Measurements from ENCODE around the gene BPNT1. TPM values are rescaled to one million over a fixed set of nuclear protein-coding genes. Genes with fewer than 3 reads are reported as not detected.
"Not testable (repeated sequence)": the region's sequence is repeated elsewhere in the genome, so short reads cannot be mapped to it uniquely, and the experiment has no call there.

BPNT1 gene
- total RNA-seq, 1 experiment from 2014 or later: 36.9 TPM

DNA sequence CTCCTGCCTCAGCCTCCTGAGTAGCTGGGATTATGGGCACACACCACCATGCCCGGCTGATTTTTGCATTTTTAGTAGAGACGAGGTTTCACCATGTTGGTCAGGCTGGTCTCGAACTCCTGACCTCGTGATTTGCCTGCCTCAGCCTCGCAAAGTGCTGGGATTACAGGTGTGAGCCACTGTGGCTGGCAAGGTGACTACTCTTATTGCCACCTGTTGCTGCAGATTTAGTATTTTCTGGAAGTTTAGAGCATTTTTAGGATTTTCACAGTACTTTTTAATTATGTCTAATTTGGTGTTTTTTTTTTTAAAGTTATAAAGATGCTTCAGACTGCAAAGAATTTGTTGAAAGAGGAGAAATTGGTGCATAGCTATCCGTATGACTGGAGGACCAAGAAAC lies 20.9 kb upstream of the BPNT1 start:
- peaks cover 70% of the 10 kb centered on the region for H3K36me3 ChIP-seq
- not testable (repeated sequence) for DNase-seq (ENCODE audit: low read depth in 1 of 2, low spot score in 2 of 2); H3K4me1 ChIP-seq (replicated peaks); H3K27ac ChIP-seq; H3K9me3 ChIP-seq (replicated peaks); H3K27me3 ChIP-seq (replicated peaks); H3K4me3 ChIP-seq

DNA sequence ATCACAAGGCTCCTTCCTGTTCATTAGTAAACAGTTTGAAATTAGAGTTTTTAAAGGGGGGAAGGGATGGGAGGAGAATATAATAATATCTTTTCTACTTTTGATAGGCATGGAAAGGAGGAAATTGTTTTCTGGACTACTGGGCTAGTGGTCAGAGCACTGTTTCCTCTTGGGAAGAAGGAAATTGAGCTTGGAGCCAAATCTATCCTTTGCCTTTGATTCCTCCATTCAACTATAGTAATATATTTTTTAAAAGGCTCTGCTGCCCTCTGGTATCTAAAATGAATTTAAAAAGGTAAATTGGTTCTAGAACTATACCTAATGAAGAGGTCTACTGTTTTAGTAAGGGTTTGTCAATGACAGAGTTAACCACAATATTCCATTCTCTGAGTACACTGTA lies 10.2 kb upstream of the BPNT1 start:
- H3K4me1 ChIP-seq (replicated peaks): no peaks in the 10 kb centered on the region; the same call in 1 of the 2 replicates
- H3K27me3 ChIP-seq (replicated peaks): no peaks in the 10 kb centered on the region; the same call in 1 of the 2 replicates
- H3K9me3 ChIP-seq (replicated peaks): no peaks in the 10 kb centered on the region
- H3K36me3 ChIP-seq: peaks cover 79% of the 10 kb centered on the region
- no peak overlapping the region for H3K27ac ChIP-seq
- no peak overlapping the region for H3K4me3 ChIP-seq
- DNase-seq (ENCODE audit: low read depth in 1 of 2, low spot score in 2 of 2): no peak

DNA sequence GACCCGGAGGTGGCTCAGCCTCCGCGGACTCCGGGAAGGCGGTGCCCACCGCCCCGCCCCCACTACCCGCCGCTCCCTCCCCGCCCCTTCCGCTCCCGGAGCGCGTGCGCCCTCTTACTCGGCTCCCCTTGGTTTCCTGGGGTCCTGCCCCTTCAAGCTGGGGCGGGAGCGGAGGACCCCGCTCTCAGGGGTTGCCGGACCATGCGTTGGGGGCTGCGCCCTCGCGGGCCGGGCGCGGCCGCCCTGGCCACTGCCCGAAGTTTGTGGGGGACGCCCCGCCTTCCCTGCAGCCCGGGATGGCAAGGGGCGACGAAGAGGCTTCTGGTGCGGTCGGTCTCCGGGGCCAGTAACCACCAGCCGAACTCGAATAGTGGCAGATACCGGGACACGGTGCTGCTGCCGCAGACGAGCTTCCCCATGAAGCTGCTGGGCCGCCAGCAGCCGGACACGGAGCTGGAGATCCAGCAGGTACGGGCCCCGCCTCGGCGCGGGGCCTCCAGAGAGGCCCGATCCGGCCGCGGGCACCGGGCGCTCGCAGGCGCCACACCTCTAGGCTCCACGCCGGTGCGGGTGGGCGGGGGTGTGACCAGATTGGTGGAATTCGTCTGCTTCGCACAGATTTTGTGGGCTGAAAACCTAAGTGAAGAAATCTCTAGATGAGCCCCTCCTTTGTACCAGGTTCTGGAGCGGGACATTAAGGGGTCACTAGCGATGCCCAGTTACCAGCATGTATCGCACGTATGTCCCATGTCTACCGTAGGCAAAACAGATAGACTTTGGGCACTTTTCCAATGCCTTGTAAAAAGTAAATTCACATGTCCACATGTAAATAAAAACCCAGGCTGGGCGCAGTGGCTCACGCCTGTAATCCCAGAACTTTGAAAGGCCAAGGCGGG lies 4.7 kb upstream of the BPNT1 start, which contains the start of gene IARS2:
IARS2 (plus strand) TSS at position 117 of the 896 bp plus-strand sequence; CDS start at position 202, 85 bp downstream.
- H3K4me3 ChIP-seq: peak within 1 kb of the TSS; percentile 89
- H3K27ac ChIP-seq: peak within 1 kb of the TSS; percentile 14; the same call in 1 of the 2 replicates
- peak; percentile 86 to 87 for DNase-seq (ENCODE audit: low read depth in 1 of 2, low spot score in 2 of 2)
- no peaks in the 10 kb centered on the region for H3K9me3 ChIP-seq (replicated peaks)
- no peaks in the 10 kb centered on the region; the same call in 1 of the 2 replicates for H3K4me1 ChIP-seq (replicated peaks)
- no peaks in the 10 kb centered on the region for H3K27me3 ChIP-seq (replicated peaks)
- peaks cover 30% of the 10 kb centered on the region for H3K36me3 ChIP-seq

DNA sequence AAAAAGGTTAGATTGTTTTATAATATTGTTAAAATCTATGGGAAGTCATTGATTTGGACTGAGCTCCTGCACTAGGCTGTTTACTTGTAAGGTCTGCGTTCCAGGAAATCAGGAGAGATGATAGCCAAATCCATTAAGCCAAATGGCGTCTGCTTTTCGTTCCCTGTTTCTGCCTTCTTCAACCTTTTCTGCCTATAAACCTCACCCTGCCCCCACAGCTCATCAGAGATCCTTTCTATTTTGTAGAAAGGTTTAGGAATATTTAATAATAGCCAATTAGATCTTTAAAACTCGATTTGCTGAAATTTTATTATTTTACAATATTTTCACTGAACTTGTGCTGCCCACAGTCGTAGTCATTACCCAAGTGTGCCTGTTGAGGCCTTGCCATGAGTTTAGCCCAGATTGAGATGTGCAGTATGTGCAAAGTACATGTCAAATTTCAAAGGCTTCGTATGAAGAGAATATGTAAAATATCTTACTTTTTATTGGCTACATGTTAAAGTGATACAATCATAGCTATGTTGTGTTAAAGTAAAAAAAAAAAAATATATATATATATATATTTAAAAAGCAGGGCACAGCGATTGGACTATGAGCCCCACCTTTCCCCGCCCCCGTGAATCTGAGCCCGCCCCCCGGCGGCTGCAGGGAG lies 3.9 kb upstream of the BPNT1 start:
- DNase-seq (ENCODE audit: low read depth in 1 of 2, low spot score in 2 of 2): no peak
- Histone ChIP-seq H3K36me3 (peaks cover 25% of the 10 kb centered on the region), H3K27me3 (replicated peaks) (no peaks in the 10 kb centered on the region), H3K4me3 (peak overlapping the region; percentile 89; the same call in 1 of the 2 replicates), H3K4me1 (replicated peaks) (no peaks in the 10 kb centered on the region; the same call in 1 of the 2 replicates), H3K27ac (no peak overlapping the region), H3K9me3 (replicated peaks) (no peaks in the 10 kb centered on the region)

- no peak overlapping the region for H3K27ac ChIP-seq
- peaks cover 17% of the 10 kb centered on the region for H3K36me3 ChIP-seq
- no peak for DNase-seq (ENCODE audit: low read depth in 1 of 2, low spot score in 2 of 2)
- H3K9me3 ChIP-seq (replicated peaks): no peaks in the 10 kb centered on the region
- H3K4me3 ChIP-seq: no peak overlapping the region
- H3K27me3 ChIP-seq (replicated peaks): no peaks in the 10 kb centered on the region
- no peaks in the 10 kb centered on the region; the same call in 1 of the 2 replicates for H3K4me1 ChIP-seq (replicated peaks)
These were observed 3.1 kb upstream of the BPNT1 start for GRCh38 chr1:220092694-220093093.

GRCh38 chr1:220086261-220086686 lies 3.3 kb downstream of the BPNT1 start:
- not testable (repeated sequence) for H3K9me3 ChIP-seq (replicated peaks)

DNA sequence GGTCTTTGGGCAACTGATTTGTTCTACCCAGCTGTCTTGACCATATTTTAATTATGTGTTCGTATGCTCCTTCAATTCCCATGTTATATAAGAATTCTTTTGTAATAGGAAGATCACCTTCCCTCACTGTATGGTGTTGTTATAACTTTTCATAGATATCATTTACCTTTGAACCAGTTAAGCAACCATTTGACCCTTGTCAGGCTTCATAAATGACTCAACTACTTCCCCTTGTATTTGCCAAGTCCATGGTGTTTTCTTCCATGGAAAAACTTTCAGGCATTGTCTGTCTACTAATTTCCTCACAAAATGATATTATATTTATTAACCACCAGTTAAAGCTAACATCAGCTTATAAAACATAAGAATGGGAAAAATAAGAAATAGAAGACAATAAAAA lies 5.1 kb downstream of the BPNT1 start:
- no peaks in the 10 kb centered on the region for H3K9me3 ChIP-seq (replicated peaks)
- DNase-seq (ENCODE audit: low read depth in 1 of 2, low spot score in 2 of 2): no peak
- 0 out of 2 replicates have a peak, but pooled peaks cover 5% of the 10 kb centered on the region for H3K36me3 ChIP-seq

More at GRCh38 chr1:220086261-220086686, 3.3 kb downstream of the BPNT1 start:
- H3K27me3 ChIP-seq (replicated peaks); H3K36me3 ChIP-seq; H3K4me1 ChIP-seq (replicated peaks); H3K27ac ChIP-seq; DNase-seq (ENCODE audit: low read depth in 1 of 2, low spot score in 2 of 2); H3K4me3 ChIP-seq: not testable (repeated sequence)

DNA sequence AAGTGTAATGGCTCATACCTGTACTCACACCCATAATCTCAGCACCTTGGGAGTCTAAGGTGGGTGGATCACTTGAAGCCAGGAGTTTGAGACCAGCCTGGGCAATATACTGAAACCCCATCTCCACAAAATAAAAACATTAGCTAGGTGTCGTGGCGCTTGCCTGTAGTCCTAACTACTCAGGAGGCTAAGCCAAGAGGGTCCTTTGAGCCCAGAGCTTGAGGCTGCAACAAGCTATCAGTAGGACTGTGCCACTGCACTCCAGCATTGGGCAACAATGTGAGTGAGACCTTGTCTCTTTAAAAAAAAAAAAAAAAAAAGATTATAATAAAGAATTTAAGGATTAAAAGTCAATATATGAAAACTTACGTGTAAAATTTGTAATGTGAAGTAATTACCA lies 11.7 kb downstream of the BPNT1 start:
- H3K36me3 ChIP-seq: peaks cover 13% of the 10 kb centered on the region
- H3K9me3 ChIP-seq (replicated peaks): no peaks in the 10 kb centered on the region
- DNase-seq (ENCODE audit: low read depth in 1 of 2, low spot score in 2 of 2): no peak
- H3K4me3 ChIP-seq: no peak overlapping the region
- no peaks in the 10 kb centered on the region for H3K4me1 ChIP-seq (replicated peaks)
- no peaks in the 10 kb centered on the region for H3K27me3 ChIP-seq (replicated peaks)
- H3K27ac ChIP-seq: no peak overlapping the region

More for the DNA sequence above, 5.1 kb downstream of the BPNT1 start:
- no peaks in the 10 kb centered on the region for H3K4me1 ChIP-seq (replicated peaks)
- no peak overlapping the region for H3K27ac ChIP-seq
- H3K27me3 ChIP-seq (replicated peaks): no peaks in the 10 kb centered on the region
- no peak overlapping the region for H3K4me3 ChIP-seq

DNA sequence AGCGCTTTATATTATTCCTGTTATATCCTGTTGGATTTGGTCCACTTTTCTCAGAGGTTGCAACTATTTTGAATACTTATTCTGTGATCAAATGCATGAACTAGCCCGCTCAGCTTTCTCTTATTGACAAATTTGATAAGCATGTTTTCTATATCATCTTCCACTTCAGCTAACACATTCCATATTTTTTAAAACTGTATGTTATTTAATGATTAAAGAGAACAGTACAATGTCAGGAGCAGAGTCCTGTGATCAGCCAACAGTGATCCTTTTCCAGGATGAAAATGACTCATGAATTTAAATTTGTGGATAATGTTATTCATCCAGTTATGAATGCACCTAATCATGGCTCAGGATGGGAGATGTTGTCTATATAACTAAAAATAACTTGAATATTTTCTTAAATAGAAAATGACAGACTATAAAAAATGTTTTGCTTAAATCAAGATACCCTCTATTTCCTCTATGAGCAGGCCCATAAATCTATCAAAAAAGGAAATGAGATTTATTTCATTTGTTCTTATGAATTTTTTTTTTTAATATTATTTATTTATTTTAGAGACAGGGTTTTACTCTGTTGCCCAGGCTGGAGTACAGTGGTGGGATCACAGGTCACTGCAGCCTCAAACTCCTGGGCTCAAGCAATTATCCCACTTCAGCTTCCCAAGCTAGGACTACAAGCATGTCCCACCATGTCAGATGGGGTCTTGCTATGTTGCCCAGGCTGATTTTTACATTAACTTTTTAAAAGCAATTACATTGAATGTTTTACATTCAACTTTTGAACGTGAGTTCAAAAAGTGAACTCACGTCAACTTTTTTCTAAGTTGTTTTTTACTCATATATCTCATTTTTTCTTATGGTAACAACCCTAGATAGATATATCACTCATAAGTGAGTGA lies 12.5 kb downstream of the BPNT1 start:
- DNase-seq (ENCODE audit: low read depth in 1 of 2, low spot score in 2 of 2): no peak
- Histone ChIP-seq H3K27ac (no peak overlapping the region), H3K4me3 (no peak overlapping the region)

GRCh38 chr1:220067269-220068204 lies 22.1 kb downstream of the BPNT1 start:
- no peak for DNase-seq (ENCODE audit: low read depth in 1 of 2, low spot score in 2 of 2)

More for the DNA sequence above, 12.5 kb downstream of the BPNT1 start:
- H3K36me3 ChIP-seq: peaks cover 17% of the 10 kb centered on the region
- no peaks in the 10 kb centered on the region for H3K9me3 ChIP-seq (replicated peaks)
- H3K4me1 ChIP-seq (replicated peaks): no peaks in the 10 kb centered on the region
- H3K27me3 ChIP-seq (replicated peaks): no peaks in the 10 kb centered on the region

DNA sequence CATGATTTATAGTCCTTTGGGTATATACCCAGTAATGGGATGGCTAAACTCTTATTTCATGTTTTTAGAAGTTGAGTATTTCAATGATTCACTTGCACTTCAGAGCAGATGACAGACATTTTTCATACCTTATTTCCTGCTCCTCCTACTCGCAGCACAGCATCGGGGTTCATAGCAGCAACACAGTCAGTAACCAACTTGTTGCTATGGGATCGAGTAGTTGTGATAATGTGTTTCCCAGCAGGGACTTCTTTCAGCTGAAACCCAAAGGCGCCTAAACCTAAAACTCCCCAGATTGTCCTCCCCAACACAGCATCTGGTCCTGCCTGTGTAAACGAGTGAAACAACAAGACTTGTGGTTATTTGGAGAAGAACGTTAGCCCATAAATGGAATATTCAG lies 27.0 kb downstream of the BPNT1 start:
- DNase-seq (ENCODE audit: low read depth in 1 of 2, low spot score in 2 of 2): no peak
- Histone ChIP-seq H3K4me3 (no peak overlapping the region), H3K36me3 (peaks cover 18% of the 10 kb centered on the region), H3K27me3 (replicated peaks) (no peaks in the 10 kb centered on the region), H3K9me3 (replicated peaks) (no peaks in the 10 kb centered on the region), H3K4me1 (replicated peaks) (no peaks in the 10 kb centered on the region), H3K27ac (no peak overlapping the region)

More at GRCh38 chr1:220067269-220068204, 22.1 kb downstream of the BPNT1 start:
- no peaks in the 10 kb centered on the region for H3K9me3 ChIP-seq (replicated peaks)
- no peaks in the 10 kb centered on the region for H3K27me3 ChIP-seq (replicated peaks)
- H3K4me1 ChIP-seq (replicated peaks): no peaks in the 10 kb centered on the region
- peaks cover 16% of the 10 kb centered on the region for H3K36me3 ChIP-seq
- no peak overlapping the region for H3K27ac ChIP-seq
- H3K4me3 ChIP-seq: no peak overlapping the region

- peaks cover 17% of the 10 kb centered on the region for H3K36me3 ChIP-seq
- no peak overlapping the region for H3K27ac ChIP-seq
- H3K4me3 ChIP-seq: no peak overlapping the region
- DNase-seq (ENCODE audit: low read depth in 1 of 2, low spot score in 2 of 2): no peak
- no peaks in the 10 kb centered on the region for H3K4me1 ChIP-seq (replicated peaks)
- no peaks in the 10 kb centered on the region for H3K27me3 ChIP-seq (replicated peaks)
- H3K9me3 ChIP-seq (replicated peaks): no peaks in the 10 kb centered on the region
These were observed 28.7 kb downstream of the BPNT1 start for GRCh38 chr1:220060876-220061275.
